Trophoblast cell (in vitro differentiated cells and primary cell): ENCODE data around the gene LRRC3C.

Experiments
- DNase-seq, 2 donors: peaks; one replicate each; pipeline ENCODE4 v3.0.0-alpha.2; 2016
- H2AFZ ChIP-seq: 2 replicates; pipeline ENCODE4 v1.6.1; 2013; ENCODE audit warnings: low read length, moderate library complexity, mild to moderate bottlenecking; ENCODE audit not compliant: insufficient read depth, poor library complexity
- H2AK5ac ChIP-seq: 2 replicates; pipeline ENCODE4 v1.6.1; 2013; ENCODE audit warnings: mild to moderate bottlenecking, low read length
- H2BK120ac ChIP-seq: 2 replicates; pipeline ENCODE4 v1.6.1; 2013; ENCODE audit warnings: low read length, mild to moderate bottlenecking, moderate library complexity; ENCODE audit not compliant: insufficient read depth, poor library complexity
- H2BK12ac ChIP-seq: 2 replicates; pipeline ENCODE4 v1.6.1; 2013; ENCODE audit warnings: mild to moderate bottlenecking, low read length, moderate library complexity
- H2BK5ac ChIP-seq: 2 replicates; pipeline ENCODE4 v1.6.1; 2013; ENCODE audit warnings: low read length, low read depth, moderate library complexity, mild to moderate bottlenecking; ENCODE audit not compliant: poor library complexity
- H3K14ac ChIP-seq: 2 replicates; pipeline ENCODE4 v1.6.1; 2013; ENCODE audit warnings: mild to moderate bottlenecking, low read length
- H3K18ac ChIP-seq: 2 replicates; pipeline ENCODE4 v1.6.1; 2013; ENCODE audit warnings: mild to moderate bottlenecking, low read length
- H3K23ac ChIP-seq: 2 replicates; pipeline ENCODE4 v1.6.1; 2013; ENCODE audit warnings: low read length
- H3K27ac ChIP-seq: 2 replicates; pipeline ENCODE4 v1.5.1; 2013; ENCODE audit warnings: low read depth, mild to moderate bottlenecking, inconsistent platforms, low read length, moderate library complexity
- H3K27me3 ChIP-seq: 2 replicates; pipeline ENCODE4 v1.6.1; 2013; ENCODE audit warnings: inconsistent platforms, mild to moderate bottlenecking, low read length, moderate library complexity; ENCODE audit not compliant: insufficient read depth
- H3K36me3 ChIP-seq, 2 experiments: 1 replicate in 1 of 2; 2 replicates in 1 of 2; pipeline ENCODE4 v1.6.1; 2013; ENCODE audit warnings: low read length in 2 of 2, mild to moderate bottlenecking in 2 of 2, moderate library complexity in 1 of 2; ENCODE audit not compliant: insufficient read depth in 2 of 2, control insufficient read depth in 1 of 2
- H3K4ac ChIP-seq: 2 replicates; pipeline ENCODE4 v1.6.1; 2013; ENCODE audit warnings: low read depth, mild to moderate bottlenecking, low read length, moderate library complexity
- H3K4me1 ChIP-seq, 2 experiments: 1 replicate in 1 of 2; 2 replicates in 1 of 2; pipeline ENCODE4 v1.6.1; 2013; ENCODE audit warnings: low read length in 2 of 2, mild to moderate bottlenecking in 2 of 2, moderate library complexity in 1 of 2; ENCODE audit not compliant: insufficient read depth in 2 of 2, control insufficient read depth in 1 of 2
- H3K4me2 ChIP-seq: 2 replicates; pipeline ENCODE4 v1.6.1; 2013; ENCODE audit warnings: inconsistent platforms, mild to moderate bottlenecking, low read length, moderate library complexity
- H3K4me3 ChIP-seq: 2 replicates; pipeline ENCODE4 v1.5.1; 2013; ENCODE audit warnings: mild to moderate bottlenecking, low read depth, low read length, inconsistent platforms
- H3K79me1 ChIP-seq: one replicate; pipeline ENCODE4 v1.6.1; 2013; ENCODE audit warnings: low read length
- H3K79me2 ChIP-seq: 2 replicates; pipeline ENCODE4 v1.6.1; 2013; ENCODE audit warnings: low read length, mild to moderate bottlenecking; ENCODE audit not compliant: control insufficient read depth, insufficient read depth, poor library complexity
- H3K9ac ChIP-seq: 2 replicates; pipeline ENCODE4 v1.6.1; 2013; ENCODE audit warnings: mild to moderate bottlenecking, low read length
- H3K9me3 ChIP-seq: 2 replicates; pipeline ENCODE4 v1.6.1; 2013; ENCODE audit warnings: low read depth, mild to moderate bottlenecking, control low read depth, inconsistent platforms, low read length; ENCODE audit not compliant: insufficient read depth
- H4K12ac ChIP-seq: 2 replicates; pipeline ENCODE4 v1.6.1; 2013; ENCODE audit warnings: low read depth, mild to moderate bottlenecking, low read length, moderate library complexity
- H4K8ac ChIP-seq: 2 replicates; pipeline ENCODE4 v1.6.1; 2013; ENCODE audit warnings: low read depth, mild to moderate bottlenecking, low read length, moderate library complexity
- H4K91ac ChIP-seq: one replicate; pipeline ENCODE4 v1.6.1; 2013; ENCODE audit warnings: low read depth, mild to moderate bottlenecking, low read length, moderate library complexity
- WGBS: extraction: QIAGEN DNeasy Blood & Tissue Kit; methylation state at CpG from one replicate; pipeline ENCODE4 v1.1.7; 2013; ENCODE audit warnings: missing lambda C conversion rate; ENCODE audit not compliant: insufficient read length, insufficient coverage; ENCODE audit errors: extremely low coverage; 5-methylcytosine and 5-hydroxymethylcytosine counted together

Gene LRRC3C

DNA sequence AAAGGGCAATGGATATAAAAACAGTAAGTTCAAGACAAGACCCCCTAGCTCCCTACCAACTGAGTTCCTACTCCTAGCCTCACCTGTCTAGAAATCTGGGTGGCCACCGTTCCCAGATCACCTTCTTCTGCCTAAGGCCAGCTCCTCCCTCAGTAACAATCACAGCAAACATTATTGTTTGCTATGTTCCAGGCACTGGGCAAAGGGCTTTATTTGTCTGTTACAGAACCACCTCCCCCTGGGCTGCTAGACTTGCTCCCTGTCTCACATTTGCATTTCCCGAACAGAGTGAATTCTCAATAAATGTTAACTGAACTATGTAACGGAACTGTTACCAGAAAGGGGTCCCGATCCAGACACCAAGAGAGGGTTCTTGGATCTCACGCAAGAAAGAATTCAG is 6.8 kb downstream of the LRRC3C start:
- Histone ChIP-seq H3K9ac (no peak overlapping the region), H3K4me2 (no peak overlapping the region), H4K12ac (no peak overlapping the region), H3K4me3 (no peak overlapping the region), H3K18ac (no peak overlapping the region), H3K27me3 (no peaks in the 10 kb centered on the region), H3K36me3 (no peaks in the 10 kb centered on the region), H3K4me1 (no peaks in the 10 kb centered on the region), H4K8ac (no peak overlapping the region), H2BK12ac (no peak overlapping the region), H3K9me3 (no peaks in the 10 kb centered on the region), H3K27ac (no peak overlapping the region), H4K91ac (no peak overlapping the region), H2BK5ac (no peak overlapping the region), H2AFZ (no peak overlapping the region), H3K79me2 (no peaks in the 10 kb centered on the region), H2AK5ac (no peak overlapping the region), H3K14ac (no peak overlapping the region), H3K4ac (no peak overlapping the region), H3K23ac (no peak overlapping the region), H3K79me1 (no peaks in the 10 kb centered on the region), H2BK120ac (no peak overlapping the region)
- no CpG with 5 or more reads among the region's 5 CpGs for WGBS
- DNase-seq: no peak

DNA sequence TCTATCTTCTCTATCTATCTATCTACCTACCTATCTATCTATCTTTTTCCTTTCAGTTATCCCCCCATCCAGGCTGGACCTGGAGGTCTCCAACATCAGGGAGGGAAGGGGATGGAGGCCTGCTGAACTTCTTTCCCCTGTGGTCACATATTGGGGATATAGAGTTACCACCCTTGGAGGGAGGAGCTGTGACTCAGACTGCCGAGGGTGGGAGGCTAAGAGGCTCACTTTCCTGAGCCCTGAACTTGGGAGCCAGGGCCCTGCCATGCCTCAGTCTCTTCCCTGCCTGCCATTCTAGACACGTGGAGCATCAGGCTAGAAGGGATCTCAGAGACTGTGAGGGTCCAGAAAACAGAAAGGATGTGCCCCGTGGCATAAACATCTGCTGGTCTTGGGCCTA is 8.4 kb downstream of the LRRC3C start:
- Histone ChIP-seq H3K4me1 (no peaks in the 10 kb centered on the region), H3K14ac (no peak overlapping the region), H3K27me3 (no peaks in the 10 kb centered on the region), H3K9ac (no peak overlapping the region), H3K9me3 (no peaks in the 10 kb centered on the region), H2AK5ac (no peak overlapping the region), H3K4me2 (no peak overlapping the region), H3K4me3 (no peak overlapping the region), H2BK120ac (no peak overlapping the region), H2BK5ac (no peak overlapping the region), H3K36me3 (no peaks in the 10 kb centered on the region), H2AFZ (no peak overlapping the region), H3K79me2 (no peaks in the 10 kb centered on the region), H3K4ac (no peak overlapping the region), H3K79me1 (no peaks in the 10 kb centered on the region), H3K27ac (no peak overlapping the region), H4K8ac (no peak overlapping the region), H2BK12ac (no peak overlapping the region), H3K23ac (no peak overlapping the region), H3K18ac (no peak overlapping the region), H4K91ac (no peak overlapping the region), H4K12ac (no peak overlapping the region)
- DNase-seq: no peak
- WGBS: no CpG with 5 or more reads among the region's 3 CpGs

DNA sequence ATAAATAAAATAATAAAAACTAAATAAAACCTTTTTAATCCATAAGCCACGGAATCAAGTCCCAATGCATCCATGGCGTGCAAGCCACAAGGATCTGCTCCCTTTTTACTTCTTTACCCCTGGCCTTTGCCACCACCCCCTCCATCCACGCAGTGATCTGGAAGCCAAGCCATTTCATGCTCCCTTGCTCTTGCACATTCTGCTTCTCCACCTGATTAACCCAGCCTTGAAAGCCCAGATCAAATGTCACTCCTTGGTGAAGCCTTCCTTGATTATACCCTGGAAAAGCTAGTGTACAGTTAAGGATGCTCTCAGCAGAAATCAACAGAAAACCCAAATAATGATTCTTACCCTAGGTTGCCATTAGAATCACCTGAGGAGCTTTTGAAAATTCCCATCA is 9.9 kb downstream of the LRRC3C start:
- H3K79me1 ChIP-seq: no peaks in the 10 kb centered on the region
- no peak overlapping the region for H2AFZ ChIP-seq
- no peak overlapping the region for H4K91ac ChIP-seq
- H2BK120ac ChIP-seq: no peak overlapping the region
- H3K9ac ChIP-seq: no peak overlapping the region
- no peak overlapping the region for H2BK12ac ChIP-seq
- no peaks in the 10 kb centered on the region for H3K36me3 ChIP-seq
- no CpG with 5 or more reads among the region's 3 CpGs for WGBS
- H3K27me3 ChIP-seq: no peaks in the 10 kb centered on the region
- no peak overlapping the region for H3K27ac ChIP-seq
- no peak overlapping the region for H4K8ac ChIP-seq
- H3K9me3 ChIP-seq: no peaks in the 10 kb centered on the region
- no peak overlapping the region for H2BK5ac ChIP-seq
- no peak overlapping the region for H3K4me2 ChIP-seq
- no peak overlapping the region for H3K4me3 ChIP-seq
- H3K23ac ChIP-seq: no peak overlapping the region
- H3K14ac ChIP-seq: no peak overlapping the region
- H3K79me2 ChIP-seq: no peaks in the 10 kb centered on the region
- no peaks in the 10 kb centered on the region for H3K4me1 ChIP-seq
- no peak overlapping the region for H3K18ac ChIP-seq
- no peak overlapping the region for H2AK5ac ChIP-seq
- DNase-seq: no peak
- H3K4ac ChIP-seq: no peak overlapping the region
- H4K12ac ChIP-seq: no peak overlapping the region

DNA sequence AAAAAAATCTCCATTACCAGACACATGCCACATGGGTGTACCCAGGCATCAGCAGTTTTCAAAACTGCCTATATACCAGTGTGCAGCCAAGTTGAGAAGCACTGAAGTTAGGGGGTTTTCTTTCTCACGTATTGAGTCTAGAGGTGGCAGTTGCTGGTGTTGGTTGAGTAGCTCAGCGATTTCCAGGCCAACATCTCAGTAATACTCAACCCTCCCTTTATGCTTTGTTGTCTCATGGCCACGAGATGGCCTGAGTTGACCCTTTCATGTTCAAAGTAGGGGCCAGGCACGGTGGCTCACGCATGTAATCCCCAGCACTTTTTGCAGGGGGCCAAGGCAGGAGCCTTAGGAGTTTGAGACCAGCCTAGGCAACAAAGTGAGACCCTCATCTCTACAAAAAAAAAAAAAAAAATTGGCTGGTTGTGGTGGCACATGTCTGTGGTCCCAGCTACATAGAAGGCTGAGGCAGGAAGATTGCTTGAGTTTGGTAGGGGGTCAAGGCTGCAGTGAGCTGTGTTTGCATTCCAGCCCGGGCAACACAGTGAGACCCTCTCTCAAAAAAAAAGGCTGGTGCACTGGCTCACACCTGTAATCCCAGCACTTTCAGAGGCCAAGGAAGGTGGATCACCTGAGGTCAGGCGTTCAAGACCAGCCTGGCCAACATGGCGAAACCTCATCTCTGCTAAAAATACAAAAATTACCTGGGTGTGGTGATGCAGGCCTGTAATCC is 10.8 kb downstream of the LRRC3C start:
- Histone ChIP-seq H2BK120ac (no peak overlapping the region), H3K27me3 (no peaks in the 10 kb centered on the region), H3K18ac (no peak overlapping the region), H2BK5ac (no peak overlapping the region), H3K4me2 (no peak overlapping the region), H4K12ac (no peak overlapping the region), H2AK5ac (no peak overlapping the region), H3K36me3 (no peaks in the 10 kb centered on the region), H3K14ac (no peak overlapping the region), H3K4me1 (no peaks in the 10 kb centered on the region), H3K9me3 (peaks cover 3% of the 10 kb centered on the region), H3K79me1 (no peaks in the 10 kb centered on the region), H3K4ac (no peak overlapping the region), H3K23ac (no peak overlapping the region), H3K9ac (no peak overlapping the region), H2AFZ (no peak overlapping the region), H3K27ac (no peak overlapping the region), H4K8ac (no peak overlapping the region), H3K79me2 (no peaks in the 10 kb centered on the region), H3K4me3 (no peak overlapping the region), H2BK12ac (no peak overlapping the region), H4K91ac (no peak overlapping the region)
- no peak for DNase-seq
- WGBS: no CpG with 5 or more reads among the region's 8 CpGs
